GM23338 (cell line): ENCODE measurements around the gene PPP2R5D. TPM values are rescaled to one million over a fixed set of nuclear protein-coding genes. Genes with fewer than 3 reads are reported as not detected.

Experiments
- ATAC-seq: fragments of 200-7000 bp; cut with Tn5 transposase; 3 replicates; pipeline ENCODE4 v1.9.1; 2020
- DNase-seq: peaks from one replicate; pipeline ENCODE4 v3.0.0-alpha.2; 2015; ENCODE audit warnings: low spot score
- H2AFZ ChIP-seq: fragments of 200-600 bp; sonication (generic); 2 replicates; pipeline ENCODE4 v1.8.0; 2016; ENCODE audit warnings: antibody characterized with exemption, mild to moderate bottlenecking, moderate library complexity
- H3F3A ChIP-seq: fragments of 200-600 bp; sonication (generic); replicated peaks from 2 replicates; pipeline ENCODE4 v1.8.0; 2017; ENCODE audit warnings: antibody characterized with exemption, mixed run types, low read depth
- H3K27ac ChIP-seq: fragments of 200-600 bp; sonication (generic); 2 replicates; pipeline ENCODE4 v1.6.1; 2016; ENCODE audit warnings: low read depth
- H3K27me3 ChIP-seq: fragments of 200-600 bp; sonication (generic); 2 replicates; pipeline ENCODE4 v1.8.0; 2016; ENCODE audit warnings: mild to moderate bottlenecking, mixed run types, moderate library complexity; ENCODE audit not compliant: insufficient read depth
- H3K36me3 ChIP-seq: fragments of 200-600 bp; sonication (generic); 2 replicates; pipeline ENCODE4 v1.8.0; 2016; ENCODE audit warnings: mild to moderate bottlenecking; ENCODE audit not compliant: insufficient read depth
- H3K4me1 ChIP-seq: fragments of 200-600 bp; sonication (generic); 2 replicates; pipeline ENCODE4 v1.8.0; 2016; ENCODE audit warnings: mild to moderate bottlenecking, moderate library complexity; ENCODE audit not compliant: insufficient read depth
- H3K4me2 ChIP-seq: fragments of 200-600 bp; sonication (generic); 2 replicates; pipeline ENCODE4 v1.7.1; 2017; ENCODE audit warnings: mixed run types
- H3K4me3 ChIP-seq: fragments of 200-600 bp; sonication (generic); 2 replicates; pipeline ENCODE4 v1.6.1; 2016; ENCODE audit warnings: mixed run types
- H3K79me2 ChIP-seq: fragments of 200-600 bp; sonication (generic); replicated peaks from 2 replicates; pipeline ENCODE4 v1.8.0; 2017; ENCODE audit warnings: mild to moderate bottlenecking; ENCODE audit not compliant: insufficient read depth
- H3K9me2 ChIP-seq: fragments of 200-600 bp; sonication (generic); 2 replicates; pipeline ENCODE4 v1.8.0; 2017; ENCODE audit not compliant: insufficient read depth
- H4K20me1 ChIP-seq: fragments of 200-600 bp; sonication (generic); replicated peaks from 2 replicates; pipeline ENCODE4 v1.8.0; 2017; ENCODE audit warnings: mild to moderate bottlenecking; ENCODE audit not compliant: insufficient read depth
- H3K27ac Mint-ChIP-seq: 2 replicates; pipeline ENCODE4 v1.8.0; 2020; ENCODE audit warnings: inconsistent platforms, mild to moderate bottlenecking, moderate library complexity, mixed read lengths
- H3K27me3 Mint-ChIP-seq: 3 replicates; pipeline ENCODE4 v1.8.0; 2022; ENCODE audit warnings: low read depth, mild to moderate bottlenecking, moderate library complexity, mixed read lengths, inconsistent platforms; ENCODE audit not compliant: insufficient read depth, poor library complexity
- H3K36me3 Mint-ChIP-seq: 3 replicates; pipeline ENCODE4 v1.8.0; 2021; ENCODE audit warnings: low read depth, mild to moderate bottlenecking, inconsistent platforms, moderate library complexity, mixed read lengths
- H3K4me1 Mint-ChIP-seq: 3 replicates; pipeline ENCODE4 v1.8.0; 2020; ENCODE audit warnings: mild to moderate bottlenecking, inconsistent platforms, mixed read lengths
- H3K4me3 Mint-ChIP-seq: 3 replicates; pipeline ENCODE4 v1.8.0; 2021; ENCODE audit warnings: moderate library complexity, mild to moderate bottlenecking, inconsistent platforms, mixed read lengths
- H3K9me3 Mint-ChIP-seq: 3 replicates; pipeline ENCODE4 v1.8.0; 2020; ENCODE audit warnings: moderate library complexity, mild to moderate bottlenecking, inconsistent platforms, mixed read lengths
- CREB1 ChIP-seq: fragments of 250-450 bp; sonication (Bioruptor Pico); IDR thresholded peaks from 2 replicates; pipeline ENCODE4 v1.5.0; 2020; ENCODE audit warnings: low read depth, mild to moderate bottlenecking, moderate library complexity
- EZH2 ChIP-seq: fragments of 200-600 bp; sonication (generic); IDR thresholded peaks from one replicate; pipeline ENCODE4 v1.8.0; 2017; ENCODE audit warnings: antibody characterized with exemption, mild to moderate bottlenecking, low read depth; ENCODE audit not compliant: unreplicated experiment
- EZH2phosphoT487 ChIP-seq: fragments of 200-600 bp; sonication (generic); IDR thresholded peaks from one replicate; pipeline ENCODE4 v1.8.1; 2018; ENCODE audit warnings: antibody characterized with exemption; ENCODE audit not compliant: unreplicated experiment
- JUNB ChIP-seq: IDR thresholded peaks from one replicate; pipeline ENCODE4 v1.6.1; 2016; ENCODE audit warnings: antibody characterized with exemption; ENCODE audit not compliant: unreplicated experiment
- NANOG ChIP-seq: IDR thresholded peaks from 2 replicates; pipeline ENCODE4 v1.6.1; 2016; ENCODE audit warnings: antibody characterized with exemption, borderline replicate concordance
- POLR2AphosphoS5 ChIP-seq: IDR thresholded peaks from 2 replicates; pipeline ENCODE4 v1.6.1; 2016; ENCODE audit warnings: antibody characterized with exemption, low read depth
- STAT1 ChIP-seq: IDR thresholded peaks from one replicate; pipeline ENCODE4 v1.6.1; 2016; ENCODE audit warnings: antibody characterized with exemption; ENCODE audit not compliant: unreplicated experiment
- ZNF114 ChIP-seq: fragments of 250-450 bp; sonication (Bioruptor Pico); IDR thresholded peaks from 2 replicates; pipeline ENCODE4 v1.5.0; 2020; ENCODE audit warnings: mild to moderate bottlenecking, moderate library complexity
- ZNF331 ChIP-seq: fragments of 250-450 bp; sonication (Bioruptor Pico); IDR thresholded peaks from 2 replicates; pipeline ENCODE4 v1.5.0; 2020; ENCODE audit warnings: low read depth, mild to moderate bottlenecking, moderate library complexity
- polyA plus RNA-seq: library from polyadenylated mRNA; unstranded; fragments of >200 nt; fragmentation: Nextera tagmentation; extraction: Ambion mirVana; gene quantifications from 2 replicates; pipeline ENCODE4 v1.2.1, GENCODE V29; 2016
- total RNA-seq: library from RNA; depleted of rRNA; stranded (reverse); fragments of >200 nt; shearing (Covaris generic); gene quantifications from 2 replicates; pipeline ENCODE4 v1.2.3, GENCODE V29; 2014
- TF ChIP-seq, protein P1 (sequence below), 2 experiments: fragments of 200-600 bp in 1 of 2; sonication (generic) in 1 of 2; conservative IDR thresholded peaks; 2 replicates each; pipeline versions ENCODE4 v1.5.1 to v1.6.1; 2016 to 2017; ENCODE audit warnings: antibody characterized with exemption in 2 of 2, low read depth in 2 of 2, mild to moderate bottlenecking in 2 of 2, moderate library complexity in 1 of 2
- TF ChIP-seq, protein P2 (sequence below): IDR thresholded peaks from 2 replicates; pipeline ENCODE4 v1.6.1; 2016; ENCODE audit warnings: antibody characterized with exemption
- TF ChIP-seq, protein P3 (sequence below): IDR thresholded peaks from one replicate; pipeline ENCODE4 v1.6.1; 2018; ENCODE audit warnings: antibody characterized with exemption; ENCODE audit not compliant: unreplicated experiment
- TF ChIP-seq, protein P4 (sequence below): fragments of 250-450 bp; sonication (Bioruptor Pico); IDR thresholded peaks from 2 replicates; pipeline ENCODE4 v1.5.0; 2020; ENCODE audit warnings: mild to moderate bottlenecking, moderate library complexity

PPP2R5D gene
- total and polyA plus RNA-seq, 2 experiments from 2014 or later, result 20.0 to 55.3 TPM

DNA sequence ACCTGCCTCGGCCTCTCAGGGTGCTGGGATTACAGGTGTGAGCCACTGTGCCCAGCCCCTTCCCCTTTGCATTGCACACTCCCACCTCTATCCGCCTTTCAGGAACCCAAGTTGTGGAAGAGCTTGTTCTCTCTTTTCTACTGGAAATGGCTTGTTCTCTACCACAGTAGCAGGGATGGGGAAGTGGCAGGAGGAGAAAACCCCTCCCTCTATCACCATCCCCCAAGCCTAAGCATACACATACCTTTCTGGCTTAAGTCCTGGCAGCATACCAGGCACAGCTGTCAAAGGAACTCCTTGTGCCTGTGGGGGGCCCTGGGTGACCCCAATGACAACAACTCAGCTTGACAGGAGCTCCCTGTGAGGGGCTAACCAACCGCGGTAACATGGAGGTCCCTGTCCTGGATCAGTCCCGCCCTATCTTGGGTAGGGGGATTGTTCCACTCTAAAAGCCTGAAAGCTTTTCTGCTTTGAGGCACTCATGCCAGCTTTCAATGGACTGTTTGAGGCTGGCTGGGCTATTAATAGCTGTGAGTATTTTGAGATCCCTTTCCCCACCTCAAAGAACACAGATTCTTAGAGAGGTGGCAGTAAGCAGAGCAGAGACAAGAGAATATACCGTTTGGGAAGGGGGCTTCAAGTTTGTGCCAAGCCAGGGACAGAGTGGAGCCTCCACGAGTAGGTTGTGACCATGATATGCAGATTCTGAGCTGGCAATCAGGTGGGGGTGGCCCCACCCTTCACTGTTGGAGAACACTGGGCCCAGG lies 32.0 kb downstream of the PPP2R5D start (continued):
- TF ChIP-seq, protein P1, sequence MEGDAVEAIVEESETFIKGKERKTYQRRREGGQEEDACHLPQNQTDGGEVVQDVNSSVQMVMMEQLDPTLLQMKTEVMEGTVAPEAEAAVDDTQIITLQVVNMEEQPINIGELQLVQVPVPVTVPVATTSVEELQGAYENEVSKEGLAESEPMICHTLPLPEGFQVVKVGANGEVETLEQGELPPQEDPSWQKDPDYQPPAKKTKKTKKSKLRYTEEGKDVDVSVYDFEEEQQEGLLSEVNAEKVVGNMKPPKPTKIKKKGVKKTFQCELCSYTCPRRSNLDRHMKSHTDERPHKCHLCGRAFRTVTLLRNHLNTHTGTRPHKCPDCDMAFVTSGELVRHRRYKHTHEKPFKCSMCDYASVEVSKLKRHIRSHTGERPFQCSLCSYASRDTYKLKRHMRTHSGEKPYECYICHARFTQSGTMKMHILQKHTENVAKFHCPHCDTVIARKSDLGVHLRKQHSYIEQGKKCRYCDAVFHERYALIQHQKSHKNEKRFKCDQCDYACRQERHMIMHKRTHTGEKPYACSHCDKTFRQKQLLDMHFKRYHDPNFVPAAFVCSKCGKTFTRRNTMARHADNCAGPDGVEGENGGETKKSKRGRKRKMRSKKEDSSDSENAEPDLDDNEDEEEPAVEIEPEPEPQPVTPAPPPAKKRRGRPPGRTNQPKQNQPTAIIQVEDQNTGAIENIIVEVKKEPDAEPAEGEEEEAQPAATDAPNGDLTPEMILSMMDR (conservative IDR thresholded peaks at IDR 0.05; ENCODE audit: low read depth in 2 of 2), result no peak
- TF ChIP-seq EZH2phosphoT487 (no peak), ZNF114 (CRISPR knock-in tag) (no peak), NANOG (no peak), POLR2AphosphoS5 (no peak), ZNF331 (CRISPR knock-in tag) (no peak), JUNB (no peak), CREB1 (no peak), EZH2 (no peak)
- TF ChIP-seq, protein P2, sequence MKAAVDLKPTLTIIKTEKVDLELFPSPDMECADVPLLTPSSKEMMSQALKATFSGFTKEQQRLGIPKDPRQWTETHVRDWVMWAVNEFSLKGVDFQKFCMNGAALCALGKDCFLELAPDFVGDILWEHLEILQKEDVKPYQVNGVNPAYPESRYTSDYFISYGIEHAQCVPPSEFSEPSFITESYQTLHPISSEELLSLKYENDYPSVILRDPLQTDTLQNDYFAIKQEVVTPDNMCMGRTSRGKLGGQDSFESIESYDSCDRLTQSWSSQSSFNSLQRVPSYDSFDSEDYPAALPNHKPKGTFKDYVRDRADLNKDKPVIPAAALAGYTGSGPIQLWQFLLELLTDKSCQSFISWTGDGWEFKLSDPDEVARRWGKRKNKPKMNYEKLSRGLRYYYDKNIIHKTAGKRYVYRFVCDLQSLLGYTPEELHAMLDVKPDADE, result no peak
- TF ChIP-seq, protein P3, sequence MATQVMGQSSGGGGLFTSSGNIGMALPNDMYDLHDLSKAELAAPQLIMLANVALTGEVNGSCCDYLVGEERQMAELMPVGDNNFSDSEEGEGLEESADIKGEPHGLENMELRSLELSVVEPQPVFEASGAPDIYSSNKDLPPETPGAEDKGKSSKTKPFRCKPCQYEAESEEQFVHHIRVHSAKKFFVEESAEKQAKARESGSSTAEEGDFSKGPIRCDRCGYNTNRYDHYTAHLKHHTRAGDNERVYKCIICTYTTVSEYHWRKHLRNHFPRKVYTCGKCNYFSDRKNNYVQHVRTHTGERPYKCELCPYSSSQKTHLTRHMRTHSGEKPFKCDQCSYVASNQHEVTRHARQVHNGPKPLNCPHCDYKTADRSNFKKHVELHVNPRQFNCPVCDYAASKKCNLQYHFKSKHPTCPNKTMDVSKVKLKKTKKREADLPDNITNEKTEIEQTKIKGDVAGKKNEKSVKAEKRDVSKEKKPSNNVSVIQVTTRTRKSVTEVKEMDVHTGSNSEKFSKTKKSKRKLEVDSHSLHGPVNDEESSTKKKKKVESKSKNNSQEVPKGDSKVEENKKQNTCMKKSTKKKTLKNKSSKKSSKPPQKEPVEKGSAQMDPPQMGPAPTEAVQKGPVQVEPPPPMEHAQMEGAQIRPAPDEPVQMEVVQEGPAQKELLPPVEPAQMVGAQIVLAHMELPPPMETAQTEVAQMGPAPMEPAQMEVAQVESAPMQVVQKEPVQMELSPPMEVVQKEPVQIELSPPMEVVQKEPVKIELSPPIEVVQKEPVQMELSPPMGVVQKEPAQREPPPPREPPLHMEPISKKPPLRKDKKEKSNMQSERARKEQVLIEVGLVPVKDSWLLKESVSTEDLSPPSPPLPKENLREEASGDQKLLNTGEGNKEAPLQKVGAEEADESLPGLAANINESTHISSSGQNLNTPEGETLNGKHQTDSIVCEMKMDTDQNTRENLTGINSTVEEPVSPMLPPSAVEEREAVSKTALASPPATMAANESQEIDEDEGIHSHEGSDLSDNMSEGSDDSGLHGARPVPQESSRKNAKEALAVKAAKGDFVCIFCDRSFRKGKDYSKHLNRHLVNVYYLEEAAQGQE, result no peak

DNA sequence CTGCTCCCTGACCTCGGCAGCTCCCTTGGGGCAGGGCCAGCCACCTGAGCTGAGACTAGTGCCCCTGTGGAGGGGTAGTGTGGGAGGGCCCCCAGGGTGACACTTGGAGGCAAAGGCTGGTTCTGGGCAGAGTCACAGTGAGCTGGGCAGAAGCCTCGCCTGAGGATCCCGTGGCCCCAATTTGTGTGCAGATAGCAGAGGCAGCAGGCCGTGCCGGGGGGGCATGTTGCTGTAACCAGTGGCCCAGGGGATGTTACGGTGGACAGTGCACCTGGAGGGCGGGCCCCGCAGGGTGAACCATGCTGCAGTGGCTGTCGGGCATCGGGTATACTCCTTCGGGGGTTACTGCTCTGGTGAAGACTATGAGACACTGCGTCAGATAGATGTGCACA lies 32.6 kb downstream of the PPP2R5D start:
- Histone ChIP-seq H3K79me2 (peaks cover 43% of the 10 kb centered on the region), H3K27ac (no peak overlapping the region), H2AFZ (no peak overlapping the region), H3K4me2 (no peak overlapping the region), H3K36me3 (peaks cover 16% of the 10 kb centered on the region; the same call in 1 of the 2 replicates), H3K4me3 (no peak overlapping the region), H3K9me2 (no peaks in the 10 kb centered on the region), H3K4me1 (peaks cover 23% of the 10 kb centered on the region), H3K27me3 (no peaks in the 10 kb centered on the region), H3F3A (peaks cover 20% of the 10 kb centered on the region; the same call in 1 of the 2 replicates), H4K20me1 (peaks cover 13% of the 10 kb centered on the region)
- Mint-ChIP-seq H3K4me1 (peaks cover 35% of the 10 kb centered on the region), H3K9me3 (no peaks in the 10 kb centered on the region; the same call in 1 of the 3 replicates), H3K27ac (no peak overlapping the region), H3K36me3 (peaks cover 58% of the 10 kb centered on the region), H3K4me3 (no peak overlapping the region; the same call in 2 of the 3 replicates), H3K27me3 (peaks cover 22% of the 10 kb centered on the region)
- DNase-seq (no peak), ATAC-seq (no peak)
- TF ChIP-seq ZNF114 (CRISPR knock-in tag) (no peak), STAT1 (no peak), CREB1 (no peak)
- TF ChIP-seq, protein P4, sequence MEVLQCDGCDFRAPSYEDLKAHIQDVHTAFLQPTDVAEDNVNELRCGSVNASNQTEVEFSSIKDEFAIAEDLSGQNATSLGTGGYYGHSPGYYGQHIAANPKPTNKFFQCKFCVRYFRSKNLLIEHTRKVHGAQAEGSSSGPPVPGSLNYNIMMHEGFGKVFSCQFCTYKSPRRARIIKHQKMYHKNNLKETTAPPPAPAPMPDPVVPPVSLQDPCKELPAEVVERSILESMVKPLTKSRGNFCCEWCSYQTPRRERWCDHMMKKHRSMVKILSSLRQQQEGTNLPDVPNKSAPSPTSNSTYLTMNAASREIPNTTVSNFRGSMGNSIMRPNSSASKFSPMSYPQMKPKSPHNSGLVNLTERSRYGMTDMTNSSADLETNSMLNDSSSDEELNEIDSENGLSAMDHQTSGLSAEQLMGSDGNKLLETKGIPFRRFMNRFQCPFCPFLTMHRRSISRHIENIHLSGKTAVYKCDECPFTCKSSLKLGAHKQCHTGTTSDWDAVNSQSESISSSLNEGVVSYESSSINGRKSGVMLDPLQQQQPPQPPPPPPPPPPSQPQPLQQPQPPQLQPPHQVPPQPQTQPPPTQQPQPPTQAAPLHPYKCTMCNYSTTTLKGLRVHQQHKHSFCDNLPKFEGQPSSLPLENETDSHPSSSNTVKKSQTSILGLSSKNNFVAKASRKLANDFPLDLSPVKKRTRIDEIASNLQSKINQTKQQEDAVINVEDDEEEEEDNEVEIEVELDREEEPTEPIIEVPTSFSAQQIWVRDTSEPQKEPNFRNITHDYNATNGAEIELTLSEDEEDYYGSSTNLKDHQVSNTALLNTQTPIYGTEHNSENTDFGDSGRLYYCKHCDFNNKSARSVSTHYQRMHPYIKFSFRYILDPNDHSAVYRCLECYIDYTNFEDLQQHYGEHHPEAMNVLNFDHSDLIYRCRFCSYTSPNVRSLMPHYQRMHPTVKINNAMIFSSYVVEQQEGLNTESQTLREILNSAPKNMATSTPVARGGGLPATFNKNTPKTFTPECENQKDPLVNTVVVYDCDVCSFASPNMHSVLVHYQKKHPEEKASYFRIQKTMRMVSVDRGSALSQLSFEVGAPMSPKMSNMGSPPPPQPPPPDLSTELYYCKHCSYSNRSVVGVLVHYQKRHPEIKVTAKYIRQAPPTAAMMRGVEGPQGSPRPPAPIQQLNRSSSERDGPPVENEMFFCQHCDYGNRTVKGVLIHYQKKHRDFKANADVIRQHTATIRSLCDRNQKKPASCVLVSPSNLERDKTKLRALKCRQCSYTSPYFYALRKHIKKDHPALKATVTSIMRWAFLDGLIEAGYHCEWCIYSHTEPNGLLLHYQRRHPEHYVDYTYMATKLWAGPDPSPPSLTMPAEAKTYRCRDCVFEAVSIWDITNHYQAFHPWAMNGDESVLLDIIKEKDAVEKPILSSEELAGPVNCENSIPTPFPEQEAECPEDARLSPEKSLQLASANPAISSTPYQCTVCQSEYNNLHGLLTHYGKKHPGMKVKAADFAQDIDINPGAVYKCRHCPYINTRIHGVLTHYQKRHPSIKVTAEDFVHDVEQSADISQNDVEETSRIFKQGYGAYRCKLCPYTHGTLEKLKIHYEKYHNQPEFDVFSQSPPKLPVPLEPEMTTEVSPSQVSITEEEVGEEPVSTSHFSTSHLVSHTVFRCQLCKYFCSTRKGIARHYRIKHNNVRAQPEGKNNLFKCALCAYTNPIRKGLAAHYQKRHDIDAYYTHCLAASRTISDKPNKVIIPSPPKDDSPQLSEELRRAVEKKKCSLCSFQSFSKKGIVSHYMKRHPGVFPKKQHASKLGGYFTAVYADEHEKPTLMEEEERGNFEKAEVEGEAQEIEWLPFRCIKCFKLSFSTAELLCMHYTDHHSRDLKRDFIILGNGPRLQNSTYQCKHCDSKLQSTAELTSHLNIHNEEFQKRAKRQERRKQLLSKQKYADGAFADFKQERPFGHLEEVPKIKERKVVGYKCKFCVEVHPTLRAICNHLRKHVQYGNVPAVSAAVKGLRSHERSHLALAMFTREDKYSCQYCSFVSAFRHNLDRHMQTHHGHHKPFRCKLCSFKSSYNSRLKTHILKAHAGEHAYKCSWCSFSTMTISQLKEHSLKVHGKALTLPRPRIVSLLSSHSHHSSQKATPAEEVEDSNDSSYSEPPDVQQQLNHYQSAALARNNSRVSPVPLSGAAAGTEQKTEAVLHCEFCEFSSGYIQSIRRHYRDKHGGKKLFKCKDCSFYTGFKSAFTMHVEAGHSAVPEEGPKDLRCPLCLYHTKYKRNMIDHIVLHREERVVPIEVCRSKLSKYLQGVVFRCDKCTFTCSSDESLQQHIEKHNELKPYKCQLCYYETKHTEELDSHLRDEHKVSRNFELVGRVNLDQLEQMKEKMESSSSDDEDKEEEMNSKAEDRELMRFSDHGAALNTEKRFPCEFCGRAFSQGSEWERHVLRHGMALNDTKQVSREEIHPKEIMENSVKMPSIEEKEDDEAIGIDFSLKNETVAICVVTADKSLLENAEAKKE (CRISPR knock-in tag), result no peak
